ENCODE results near the gene COX6B1.
A peak's percentile ranks its signal among the peaks of the same experiment; 100 is the strongest.
"Not testable (repeated sequence)": the region's sequence is repeated elsewhere in the genome, so short reads cannot be mapped to it uniquely, and the experiment has no call there.

COX6B1 gene

GRCh38 chr19:35636651-35637050 is 11.5 kb upstream of the COX6B1 start:
- DNase-seq: no peak

GRCh38 chr19:35637165-35637564 is 11.0 kb upstream of the COX6B1 start:
- no peak for DNase-seq

GRCh38 chr19:35639321-35639639 is 8.8 kb upstream of the COX6B1 start:
- DNase-seq: no peak

- no peak for DNase-seq
These were observed 8.3 kb upstream of the COX6B1 start for GRCh38 chr19:35639863-35640262.

- no peak for DNase-seq
These were observed 6.5 kb upstream of the COX6B1 start, which contains the start of gene ETV2 for GRCh38 chr19:35641515-35642151. Gene ETV2 (plus strand): TSS chr19:35641745. CDS start chr19:35642461, 716 bp downstream.

- DNase-seq: no peak
These were observed 5.8 kb upstream of the COX6B1 start for GRCh38 chr19:35642312-35642711.

GRCh38 chr19:35642798-35643254 is 5.3 kb upstream of the COX6B1 start:
- DNase-seq: no peak

- DNase-seq: peak; percentile 56
These were observed 4.6 kb upstream of the COX6B1 start for GRCh38 chr19:35643255-35644205.

GRCh38 chr19:35644206-35644986 is 3.7 kb upstream of the COX6B1 start:
- DNase-seq: peak; percentile 82

- no peak for DNase-seq
These were observed 3.0 kb upstream of the COX6B1 start for GRCh38 chr19:35644987-35645679.

- DNase-seq: no peak
These were observed 2.2 kb upstream of the COX6B1 start for GRCh38 chr19:35645680-35646511.

GRCh38 chr19:35650581-35650980 is 2.5 kb downstream of the COX6B1 start:
- no peak for DNase-seq

- not testable (repeated sequence) for DNase-seq
These were observed 6.7 kb downstream of the COX6B1 start for GRCh38 chr19:35654828-35655227.

GRCh38 chr19:35655600-35655999 is 7.5 kb downstream of the COX6B1 start:
- no peak for DNase-seq

- DNase-seq: no peak
These were observed 8.6 kb downstream of the COX6B1 start for GRCh38 chr19:35656700-35657099.

- DNase-seq: no peak
These were observed 10.0 kb downstream of the COX6B1 start for GRCh38 chr19:35657904-35658700.

- DNase-seq: no peak
These were observed 13.8 kb downstream of the COX6B1 start for GRCh38 chr19:35661995-35662340.

GRCh38 chr19:35663981-35664380 is 15.9 kb downstream of the COX6B1 start:
- DNase-seq: no peak

- no peak for DNase-seq
These were observed 17.0 kb downstream of the COX6B1 start for GRCh38 chr19:35665157-35665556.

- no peak for DNase-seq
These were observed 17.5 kb downstream of the COX6B1 start for GRCh38 chr19:35665604-35666003.

Data from activated gamma-delta T cell (primary cell).